Measurements from ENCODE around the gene ACVR1.

The ACVR1 gene

GRCh38 chr2:157822993-157823392 lies 53.1 kb downstream of the ACVR1 start:
- Histone ChIP-seq H3K27ac (ENCODE audit: low read length) (no peak overlapping the region), H3K36me3 (ENCODE audit: control insufficient read depth in 1 of 2, insufficient read depth in 2 of 2, low read length in 2 of 2) (peaks cover 0 to 5% of the 10 kb centered on the region in 2 donors), H3K4me3 (ENCODE audit: low read depth in 1 of 2, low read length in 2 of 2) (no peak overlapping the region), H3K9me3 (ENCODE audit: control insufficient read depth in 1 of 2, low read length in 2 of 2) (no peaks in the 10 kb centered on the region), H3K4me1 (ENCODE audit: control insufficient read depth in 1 of 2, insufficient read depth in 2 of 2, low read length in 2 of 2) (peaks cover 0 to 13% of the 10 kb centered on the region in 2 donors), H3K27me3 (ENCODE audit: low read depth, low read length) (no peaks in the 10 kb centered on the region)

DNA sequence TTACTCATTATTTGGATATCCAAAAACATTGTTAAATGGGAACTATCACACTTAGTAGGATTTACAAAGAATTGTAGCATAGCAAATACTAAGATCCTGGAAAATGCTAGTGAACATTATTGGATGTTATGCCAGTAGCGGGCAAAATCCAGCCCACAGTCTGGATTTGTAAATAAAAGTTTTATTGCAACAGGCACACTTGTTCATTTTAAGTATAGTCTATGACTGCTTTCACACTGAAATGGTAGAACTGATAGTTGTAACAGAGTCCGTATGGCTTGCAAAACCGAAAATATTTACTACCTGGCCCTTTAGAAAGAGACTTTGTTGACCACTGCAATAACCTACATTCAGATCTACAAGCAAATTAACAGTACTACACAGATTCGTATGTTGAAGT lies 53.6 kb downstream of the ACVR1 start:
- no peak overlapping the region for H3K27ac ChIP-seq (ENCODE audit: low read length)

DNA sequence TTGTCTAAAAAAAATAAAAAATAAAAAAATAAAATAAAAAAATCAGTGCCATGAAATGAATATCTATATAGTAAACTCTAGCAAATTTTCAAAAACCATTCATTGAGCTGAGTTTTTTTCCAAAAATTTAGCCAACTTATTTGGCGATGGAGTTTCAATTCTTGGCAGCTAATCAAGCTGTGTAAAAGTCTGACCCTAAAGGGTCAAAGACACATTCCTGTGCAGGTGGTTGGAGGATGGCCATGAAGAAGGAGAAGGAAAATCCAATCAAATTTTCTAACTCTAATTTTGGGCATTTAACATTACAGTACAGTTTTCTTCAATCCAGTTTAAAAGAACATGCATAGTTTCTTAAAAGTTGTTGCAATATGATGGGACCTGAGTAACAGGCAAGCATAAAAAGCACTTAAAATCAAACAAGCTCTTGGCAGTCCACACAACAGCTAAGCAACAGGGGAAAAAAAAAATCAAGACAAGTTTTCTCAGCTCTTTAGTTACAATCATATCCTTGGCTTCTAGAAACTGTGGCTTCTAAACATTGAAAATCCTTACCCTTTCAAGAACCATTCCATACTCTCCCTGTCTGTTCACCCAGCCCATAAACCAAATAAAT lies 54.5 kb downstream of the ACVR1 start:
- H3K4me3 ChIP-seq (ENCODE audit: low read depth in 1 of 2, low read length in 2 of 2), result no peak overlapping the region
- H3K9me3 ChIP-seq (ENCODE audit: control insufficient read depth in 1 of 2, low read length in 2 of 2), result no peaks in the 10 kb centered on the region
- H3K4me1 ChIP-seq (ENCODE audit: control insufficient read depth in 1 of 2, insufficient read depth in 2 of 2, low read length in 2 of 2), result peaks cover 0 to 13% of the 10 kb centered on the region in 2 donors
- no peak overlapping the region for H3K27ac ChIP-seq (ENCODE audit: low read length)
- peaks cover 0 to 17% of the 10 kb centered on the region in 2 donors for H3K36me3 ChIP-seq (ENCODE audit: control insufficient read depth in 1 of 2, insufficient read depth in 2 of 2, low read length in 2 of 2)
- H3K27me3 ChIP-seq (ENCODE audit: low read depth, low read length), result no peaks in the 10 kb centered on the region

More for the DNA sequence above, 53.6 kb downstream of the ACVR1 start:
- peaks cover 0 to 13% of the 10 kb centered on the region in 2 donors for H3K4me1 ChIP-seq (ENCODE audit: control insufficient read depth in 1 of 2, insufficient read depth in 2 of 2, low read length in 2 of 2)
- H3K9me3 ChIP-seq (ENCODE audit: control insufficient read depth in 1 of 2, low read length in 2 of 2), result no peaks in the 10 kb centered on the region
- peaks cover 0 to 8% of the 10 kb centered on the region in 2 donors for H3K36me3 ChIP-seq (ENCODE audit: control insufficient read depth in 1 of 2, insufficient read depth in 2 of 2, low read length in 2 of 2)
- H3K4me3 ChIP-seq (ENCODE audit: low read depth in 1 of 2, low read length in 2 of 2), result no peak overlapping the region
- no peaks in the 10 kb centered on the region for H3K27me3 ChIP-seq (ENCODE audit: low read depth, low read length)

GRCh38 chr2:157820193-157820592 lies 55.9 kb downstream of the ACVR1 start:
- Histone ChIP-seq H3K4me1 (ENCODE audit: control insufficient read depth in 1 of 2, insufficient read depth in 2 of 2, low read length in 2 of 2) (peaks cover 0 to 13% of the 10 kb centered on the region in 2 donors), H3K4me3 (ENCODE audit: low read depth in 1 of 2, low read length in 2 of 2) (no peak overlapping the region), H3K36me3 (ENCODE audit: control insufficient read depth in 1 of 2, insufficient read depth in 2 of 2, low read length in 2 of 2) (peaks cover 0 to 19% of the 10 kb centered on the region in 2 donors), H3K9me3 (ENCODE audit: control insufficient read depth in 1 of 2, low read length in 2 of 2) (no peaks in the 10 kb centered on the region), H3K27ac (ENCODE audit: low read length) (no peak overlapping the region), H3K27me3 (ENCODE audit: low read depth, low read length) (no peaks in the 10 kb centered on the region)

DNA sequence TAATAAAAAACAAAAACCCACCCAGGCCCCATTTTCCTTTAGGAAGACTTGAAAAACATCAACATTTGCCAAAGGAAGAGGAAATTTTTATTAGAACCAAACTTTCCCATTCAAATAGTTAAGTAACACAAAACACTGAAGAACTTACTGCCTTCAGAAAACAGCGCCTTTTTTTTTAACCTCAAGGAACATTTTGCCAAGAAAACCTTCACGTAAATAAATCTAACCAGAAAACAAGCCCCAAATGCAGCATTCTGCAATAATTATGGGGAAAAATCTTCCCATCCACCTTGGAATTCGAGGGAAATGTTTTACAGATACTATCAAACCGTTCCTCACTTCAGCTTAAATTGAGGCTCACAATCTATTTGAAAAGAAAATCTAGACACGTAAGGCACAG lies 56.4 kb downstream of the ACVR1 start:
- H3K4me3 ChIP-seq (ENCODE audit: low read depth in 1 of 2, low read length in 2 of 2), result no peak overlapping the region
- H3K36me3 ChIP-seq (ENCODE audit: control insufficient read depth in 1 of 2, insufficient read depth in 2 of 2, low read length in 2 of 2), result peaks cover 0 to 19% of the 10 kb centered on the region in 2 donors
- no peak overlapping the region for H3K27ac ChIP-seq (ENCODE audit: low read length)
- H3K9me3 ChIP-seq (ENCODE audit: control insufficient read depth in 1 of 2, low read length in 2 of 2), result no peaks in the 10 kb centered on the region
- peaks cover 0 to 13% of the 10 kb centered on the region in 2 donors for H3K4me1 ChIP-seq (ENCODE audit: control insufficient read depth in 1 of 2, insufficient read depth in 2 of 2, low read length in 2 of 2)
- no peaks in the 10 kb centered on the region for H3K27me3 ChIP-seq (ENCODE audit: low read depth, low read length)

DNA sequence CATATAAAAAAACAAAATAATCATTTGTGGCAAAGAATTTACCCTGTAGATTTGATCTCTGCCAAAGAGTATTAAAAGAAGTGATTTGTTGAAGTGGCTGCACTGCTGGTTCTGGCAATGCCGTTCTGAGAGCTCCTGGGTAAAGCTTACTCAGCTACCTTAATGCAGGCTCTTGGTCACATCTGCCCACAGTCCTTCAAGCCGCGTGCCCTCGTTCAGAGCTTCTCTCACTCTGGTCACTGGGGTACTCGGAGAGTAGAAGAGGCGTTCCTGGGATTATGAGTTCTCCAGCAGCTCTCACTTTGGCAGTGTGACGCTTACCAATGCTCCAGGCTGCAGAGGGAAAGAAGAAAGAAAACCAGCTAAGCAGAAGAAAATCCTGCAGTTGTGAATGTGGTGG lies 57.9 kb downstream of the ACVR1 start:
- H3K9me3 ChIP-seq (ENCODE audit: control insufficient read depth in 1 of 2, low read length in 2 of 2), result no peaks in the 10 kb centered on the region
- peaks cover 0 to 13% of the 10 kb centered on the region in 2 donors for H3K4me1 ChIP-seq (ENCODE audit: control insufficient read depth in 1 of 2, insufficient read depth in 2 of 2, low read length in 2 of 2)
- peaks cover 0 to 19% of the 10 kb centered on the region in 2 donors for H3K36me3 ChIP-seq (ENCODE audit: control insufficient read depth in 1 of 2, insufficient read depth in 2 of 2, low read length in 2 of 2)
- H3K4me3 ChIP-seq (ENCODE audit: low read depth in 1 of 2, low read length in 2 of 2), result no peak overlapping the region
- H3K27me3 ChIP-seq (ENCODE audit: low read depth, low read length), result no peaks in the 10 kb centered on the region
- H3K27ac ChIP-seq (ENCODE audit: low read length), result no peak overlapping the region

- H3K9me3 ChIP-seq (ENCODE audit: control insufficient read depth in 1 of 2, low read length in 2 of 2), result no peaks in the 10 kb centered on the region
- H3K27ac ChIP-seq (ENCODE audit: low read length), result no peak overlapping the region
- H3K27me3 ChIP-seq (ENCODE audit: low read depth, low read length), result no peaks in the 10 kb centered on the region
- H3K4me3 ChIP-seq (ENCODE audit: low read depth in 1 of 2, low read length in 2 of 2), result no peak overlapping the region
- peaks cover 0 to 4% of the 10 kb centered on the region in 2 donors for H3K4me1 ChIP-seq (ENCODE audit: control insufficient read depth in 1 of 2, insufficient read depth in 2 of 2, low read length in 2 of 2)
- peaks cover 0 to 25% of the 10 kb centered on the region in 2 donors for H3K36me3 ChIP-seq (ENCODE audit: control insufficient read depth in 1 of 2, insufficient read depth in 2 of 2, low read length in 2 of 2)
These were observed 60.7 kb downstream of the ACVR1 start for GRCh38 chr2:157815421-157815820.

- no peaks in the 10 kb centered on the region for H3K9me3 ChIP-seq (ENCODE audit: control insufficient read depth in 1 of 2, low read length in 2 of 2)
- peaks cover 0 to 24% of the 10 kb centered on the region in 2 donors for H3K36me3 ChIP-seq (ENCODE audit: control insufficient read depth in 1 of 2, insufficient read depth in 2 of 2, low read length in 2 of 2)
- H3K27ac ChIP-seq (ENCODE audit: low read length), result no peak overlapping the region
- H3K4me3 ChIP-seq (ENCODE audit: low read depth in 1 of 2, low read length in 2 of 2), result no peak overlapping the region
- H3K27me3 ChIP-seq (ENCODE audit: low read depth, low read length), result no peaks in the 10 kb centered on the region
- peaks cover 0 to 3% of the 10 kb centered on the region in 2 donors for H3K4me1 ChIP-seq (ENCODE audit: control insufficient read depth in 1 of 2, insufficient read depth in 2 of 2, low read length in 2 of 2)
These were observed 62.7 kb downstream of the ACVR1 start for GRCh38 chr2:157813467-157813866.

DNA sequence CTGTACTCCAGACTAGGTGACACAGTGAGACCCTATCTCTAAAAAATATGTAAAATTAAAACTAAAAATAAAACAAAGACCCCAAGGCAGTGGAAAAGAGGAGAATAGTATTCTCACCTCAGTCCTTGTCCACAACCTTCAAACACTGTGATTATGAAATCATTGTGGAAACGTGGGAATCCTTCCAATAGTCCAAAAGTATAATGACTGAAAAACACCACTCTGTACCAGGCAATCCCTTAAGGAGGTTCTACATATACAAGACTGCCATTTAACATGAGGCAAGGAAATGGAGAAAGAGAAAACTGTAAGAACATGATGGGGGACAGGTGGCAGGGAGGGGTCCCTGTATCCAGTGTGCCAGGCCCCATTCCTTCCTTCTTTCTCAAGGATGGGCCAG lies 66.1 kb downstream of the ACVR1 start:
- no peaks in the 10 kb centered on the region for H3K9me3 ChIP-seq (ENCODE audit: control insufficient read depth in 1 of 2, low read length in 2 of 2)
- peaks cover 0 to 4% of the 10 kb centered on the region in 2 donors for H3K4me1 ChIP-seq (ENCODE audit: control insufficient read depth in 1 of 2, insufficient read depth in 2 of 2, low read length in 2 of 2)
- peaks cover 0 to 11% of the 10 kb centered on the region in 2 donors for H3K36me3 ChIP-seq (ENCODE audit: control insufficient read depth in 1 of 2, insufficient read depth in 2 of 2, low read length in 2 of 2)
- H3K27me3 ChIP-seq (ENCODE audit: low read depth, low read length), result no peaks in the 10 kb centered on the region
- H3K27ac ChIP-seq (ENCODE audit: low read length), result no peak overlapping the region
- no peak overlapping the region for H3K4me3 ChIP-seq (ENCODE audit: low read depth in 1 of 2, low read length in 2 of 2)

GRCh38 chr2:157809212-157809611 lies 66.9 kb downstream of the ACVR1 start:
- Histone ChIP-seq H3K4me3 (ENCODE audit: low read depth in 1 of 2, low read length in 2 of 2) (no peak overlapping the region), H3K4me1 (ENCODE audit: control insufficient read depth in 1 of 2, insufficient read depth in 2 of 2, low read length in 2 of 2) (peaks cover 0 to 4% of the 10 kb centered on the region in 2 donors), H3K9me3 (ENCODE audit: control insufficient read depth in 1 of 2, low read length in 2 of 2) (no peaks in the 10 kb centered on the region), H3K27ac (ENCODE audit: low read length) (no peak overlapping the region), H3K27me3 (ENCODE audit: low read depth, low read length) (no peaks in the 10 kb centered on the region), H3K36me3 (ENCODE audit: control insufficient read depth in 1 of 2, insufficient read depth in 2 of 2, low read length in 2 of 2) (peaks cover 0 to 11% of the 10 kb centered on the region in 2 donors)

- Histone ChIP-seq H3K27ac (ENCODE audit: low read length) (no peak overlapping the region), H3K4me3 (ENCODE audit: low read depth in 1 of 2, low read length in 2 of 2) (no peak overlapping the region), H3K27me3 (ENCODE audit: low read depth, low read length) (no peaks in the 10 kb centered on the region), H3K4me1 (ENCODE audit: control insufficient read depth in 1 of 2, insufficient read depth in 2 of 2, low read length in 2 of 2) (peaks cover 0 to 4% of the 10 kb centered on the region in 2 donors), H3K36me3 (ENCODE audit: control insufficient read depth in 1 of 2, insufficient read depth in 2 of 2, low read length in 2 of 2) (peaks cover 0 to 11% of the 10 kb centered on the region in 2 donors), H3K9me3 (ENCODE audit: control insufficient read depth in 1 of 2, low read length in 2 of 2) (no peaks in the 10 kb centered on the region)
These were observed 67.7 kb downstream of the ACVR1 start for GRCh38 chr2:157808421-157808820.

Data from muscle layer of duodenum (tissue), 2 donors.